HG03565 (cell line): ENCODE results near the gene DOK7.

Source experiments
- ATAC-seq: cut with Tn5 transposase; IDR thresholded peaks from one replicate; pipeline ENCODE4 v1.9.1; 2021; ENCODE audit warnings: mild to moderate bottlenecking, moderate library complexity; ENCODE audit not compliant: unreplicated experiment

The DOK7 gene

GRCh38 chr4:3462321-3462789 is 751 bp upstream of the DOK7 start:
- ATAC-seq: no peak

- ATAC-seq: no peak
These were observed 646 bp downstream of the DOK7 start for GRCh38 chr4:3463556-3464348.

GRCh38 chr4:3464349-3464905 is 1.3 kb downstream of the DOK7 start:
- no peak for ATAC-seq

- ATAC-seq: no peak
These were observed 2.0 kb downstream of the DOK7 start for GRCh38 chr4:3464911-3465697.

GRCh38 chr4:3465698-3466671 is 2.9 kb downstream of the DOK7 start:
- ATAC-seq: no peak

GRCh38 chr4:3466691-3467600 is 3.8 kb downstream of the DOK7 start:
- no peak for ATAC-seq

- ATAC-seq: no peak
These were observed 4.5 kb downstream of the DOK7 start for GRCh38 chr4:3467601-3468031.

GRCh38 chr4:3468154-3468553 is 5.0 kb downstream of the DOK7 start:
- ATAC-seq: no peak

GRCh38 chr4:3468804-3469203 is 5.7 kb downstream of the DOK7 start:
- ATAC-seq: no peak

GRCh38 chr4:3469386-3470243 is 6.5 kb downstream of the DOK7 start:
- no peak for ATAC-seq

GRCh38 chr4:3470244-3471097 is 7.4 kb downstream of the DOK7 start:
- ATAC-seq: no peak

- ATAC-seq: no peak
These were observed 8.1 kb downstream of the DOK7 start for GRCh38 chr4:3471098-3471760.

- ATAC-seq: no peak
These were observed 8.8 kb downstream of the DOK7 start for GRCh38 chr4:3471886-3472285.

- no peak for ATAC-seq
These were observed 9.5 kb downstream of the DOK7 start for GRCh38 chr4:3472411-3473141.

- ATAC-seq: no peak
These were observed 10.3 kb downstream of the DOK7 start for GRCh38 chr4:3473181-3473950.
